Large intestine (tissue), 3 donors: Measurements from ENCODE around the gene DYNC1I1. TPM values are rescaled to one million over a fixed set of nuclear protein-coding genes. Genes with fewer than 3 reads are reported as not detected.
A peak's percentile ranks its signal among the peaks of the same experiment; 100 is the strongest.

Experiments
- DNase-seq, 2 donors: peaks; one replicate each; pipeline versions ENCODE4 v3.0.0 to v3.0.0-alpha.2; 2013
- H3K27ac ChIP-seq: one replicate; pipeline ENCODE4 v1.5.1; 2013; ENCODE audit warnings: low read length
- H3K27me3 ChIP-seq: 2 replicates; pipeline ENCODE4 v1.6.1; 2013; ENCODE audit warnings: low read length; ENCODE audit not compliant: control insufficient read depth, insufficient read depth
- H3K36me3 ChIP-seq: 2 replicates; pipeline ENCODE4 v1.6.1; 2013; ENCODE audit warnings: low read length; ENCODE audit not compliant: control insufficient read depth, insufficient read depth
- H3K4me1 ChIP-seq: one replicate; pipeline ENCODE4 v1.6.1; 2013; ENCODE audit warnings: low read length; ENCODE audit not compliant: control insufficient read depth, insufficient read depth
- H3K4me3 ChIP-seq: one replicate; pipeline ENCODE4 v1.5.1; 2013; ENCODE audit warnings: low read length
- H3K9me3 ChIP-seq: one replicate; pipeline ENCODE4 v1.6.1; 2013; ENCODE audit warnings: mild to moderate bottlenecking, low read depth, low read length, moderate library complexity; ENCODE audit not compliant: control insufficient read depth
- WGBS: methylation state at CpG from one replicate; pipeline ENCODE4 v1.1.5; 2013; ENCODE audit warnings: low lambda C conversion rate; ENCODE audit not compliant: insufficient coverage; 5-methylcytosine and 5-hydroxymethylcytosine counted together
- polyA plus RNA-seq: library from polyadenylated mRNA; unstranded; fragments of 120-200 nt; gene quantifications from one replicate; pipeline ENCODE4 v1.2.1, GENCODE V29; 2013

Gene DYNC1I1
- polyA plus RNA-seq, 1 donor, result 1.2 TPM

GRCh38 chr7:95878677-95879076 is 106.3 kb downstream of the DYNC1I1 start:
- H3K4me3 ChIP-seq, result no peak overlapping the region
- no peaks in the 10 kb centered on the region for H3K36me3 ChIP-seq
- no peak overlapping the region for H3K27ac ChIP-seq
- H3K27me3 ChIP-seq, result no peaks in the 10 kb centered on the region
- H3K4me1 ChIP-seq, result no peaks in the 10 kb centered on the region
- DNase-seq, result no peak
- H3K9me3 ChIP-seq, result no peaks in the 10 kb centered on the region

GRCh38 chr7:95881597-95881996 is 109.2 kb downstream of the DYNC1I1 start:
- no CpG with 5 or more reads among the region's 1 CpG for WGBS
- no peak overlapping the region for H3K4me3 ChIP-seq
- H3K4me1 ChIP-seq, result no peaks in the 10 kb centered on the region
- H3K9me3 ChIP-seq, result no peaks in the 10 kb centered on the region
- H3K27ac ChIP-seq, result no peak overlapping the region
- no peaks in the 10 kb centered on the region for H3K27me3 ChIP-seq
- H3K36me3 ChIP-seq, result no peaks in the 10 kb centered on the region
- DNase-seq, result no peak

- Histone ChIP-seq H3K27me3 (no peaks in the 10 kb centered on the region), H3K4me1 (no peaks in the 10 kb centered on the region), H3K9me3 (no peaks in the 10 kb centered on the region), H3K36me3 (no peaks in the 10 kb centered on the region), H3K4me3 (no peak overlapping the region), H3K27ac (no peak overlapping the region)
- no peak for DNase-seq
- 95% methylated on average over 3 of the region's 3 CpGs for WGBS
These were observed 110.9 kb downstream of the DYNC1I1 start for GRCh38 chr7:95883217-95883616.

- peak in 1 of 2 donors; percentile 15 for DNase-seq
- H3K4me3 ChIP-seq, result no peak overlapping the region
- no peaks in the 10 kb centered on the region for H3K9me3 ChIP-seq
- H3K36me3 ChIP-seq, result no peaks in the 10 kb centered on the region
- WGBS, result no CpG with 5 or more reads among the region's 4 CpGs
- no peaks in the 10 kb centered on the region for H3K27me3 ChIP-seq
- H3K27ac ChIP-seq, result no peak overlapping the region
- no peaks in the 10 kb centered on the region for H3K4me1 ChIP-seq
These were observed 114.2 kb downstream of the DYNC1I1 start for GRCh38 chr7:95886501-95887090.

- H3K4me1 ChIP-seq, result no peaks in the 10 kb centered on the region
- no peaks in the 10 kb centered on the region for H3K9me3 ChIP-seq
- no peak overlapping the region for H3K27ac ChIP-seq
- H3K4me3 ChIP-seq, result no peak overlapping the region
- no peaks in the 10 kb centered on the region for H3K36me3 ChIP-seq
- H3K27me3 ChIP-seq, result no peaks in the 10 kb centered on the region
- DNase-seq, result no peak
These were observed 121.1 kb downstream of the DYNC1I1 start for GRCh38 chr7:95893484-95893883.

GRCh38 chr7:95897557-95898251 is 125.3 kb downstream of the DYNC1I1 start:
- H3K27me3 ChIP-seq, result no peaks in the 10 kb centered on the region
- H3K9me3 ChIP-seq, result no peaks in the 10 kb centered on the region
- no peak overlapping the region for H3K27ac ChIP-seq
- H3K36me3 ChIP-seq, result no peaks in the 10 kb centered on the region
- no CpG with 5 or more reads among the region's 5 CpGs for WGBS
- no peak overlapping the region for H3K4me3 ChIP-seq
- no peaks in the 10 kb centered on the region for H3K4me1 ChIP-seq
- no peak for DNase-seq

- Histone ChIP-seq H3K27ac (no peak overlapping the region), H3K4me1 (no peaks in the 10 kb centered on the region), H3K4me3 (no peak overlapping the region), H3K36me3 (no peaks in the 10 kb centered on the region), H3K27me3 (no peaks in the 10 kb centered on the region), H3K9me3 (no peaks in the 10 kb centered on the region)
- no peak for DNase-seq
- WGBS, result no CpG with 5 or more reads among the region's 5 CpGs
These were observed 127.7 kb downstream of the DYNC1I1 start for GRCh38 chr7:95899919-95900513.

- 100% methylated on average over 1 of the region's 1 CpG for WGBS
- H3K4me1 ChIP-seq, result no peaks in the 10 kb centered on the region
- H3K36me3 ChIP-seq, result no peaks in the 10 kb centered on the region
- no peak overlapping the region for H3K27ac ChIP-seq
- no peak for DNase-seq
- H3K9me3 ChIP-seq, result no peaks in the 10 kb centered on the region
- no peak overlapping the region for H3K4me3 ChIP-seq
- no peaks in the 10 kb centered on the region for H3K27me3 ChIP-seq
These were observed 128.7 kb downstream of the DYNC1I1 start for GRCh38 chr7:95901006-95901405.

GRCh38 chr7:95904099-95904498 is 131.7 kb downstream of the DYNC1I1 start:
- no peak for DNase-seq
- H3K27ac ChIP-seq, result no peak overlapping the region

GRCh38 chr7:95905167-95905566 is 132.8 kb downstream of the DYNC1I1 start:
- Histone ChIP-seq H3K27ac (no peak overlapping the region), H3K36me3 (no peaks in the 10 kb centered on the region), H3K4me1 (no peaks in the 10 kb centered on the region), H3K27me3 (no peaks in the 10 kb centered on the region), H3K9me3 (no peaks in the 10 kb centered on the region), H3K4me3 (no peak overlapping the region)
- DNase-seq, result no peak
- no CpG with 5 or more reads among the region's 3 CpGs for WGBS

More at GRCh38 chr7:95904099-95904498, 131.7 kb downstream of the DYNC1I1 start:
- no peaks in the 10 kb centered on the region for H3K36me3 ChIP-seq
- no peaks in the 10 kb centered on the region for H3K9me3 ChIP-seq
- H3K4me1 ChIP-seq, result no peaks in the 10 kb centered on the region
- no peaks in the 10 kb centered on the region for H3K27me3 ChIP-seq
- no peak overlapping the region for H3K4me3 ChIP-seq

- H3K4me3 ChIP-seq, result no peak overlapping the region
- WGBS, result 93% methylated on average over 2 of the region's 5 CpGs
These were observed 134.5 kb downstream of the DYNC1I1 start for GRCh38 chr7:95906851-95907250.

More at GRCh38 chr7:95906851-95907250, 134.5 kb downstream of the DYNC1I1 start:
- no peaks in the 10 kb centered on the region for H3K27me3 ChIP-seq
- H3K4me1 ChIP-seq, result no peaks in the 10 kb centered on the region
- H3K36me3 ChIP-seq, result no peaks in the 10 kb centered on the region
- no peaks in the 10 kb centered on the region for H3K9me3 ChIP-seq
- no peak for DNase-seq
- no peak overlapping the region for H3K27ac ChIP-seq
